Measurements from ENCODE around the gene SPTAN1.

SPTAN1 gene

DNA sequence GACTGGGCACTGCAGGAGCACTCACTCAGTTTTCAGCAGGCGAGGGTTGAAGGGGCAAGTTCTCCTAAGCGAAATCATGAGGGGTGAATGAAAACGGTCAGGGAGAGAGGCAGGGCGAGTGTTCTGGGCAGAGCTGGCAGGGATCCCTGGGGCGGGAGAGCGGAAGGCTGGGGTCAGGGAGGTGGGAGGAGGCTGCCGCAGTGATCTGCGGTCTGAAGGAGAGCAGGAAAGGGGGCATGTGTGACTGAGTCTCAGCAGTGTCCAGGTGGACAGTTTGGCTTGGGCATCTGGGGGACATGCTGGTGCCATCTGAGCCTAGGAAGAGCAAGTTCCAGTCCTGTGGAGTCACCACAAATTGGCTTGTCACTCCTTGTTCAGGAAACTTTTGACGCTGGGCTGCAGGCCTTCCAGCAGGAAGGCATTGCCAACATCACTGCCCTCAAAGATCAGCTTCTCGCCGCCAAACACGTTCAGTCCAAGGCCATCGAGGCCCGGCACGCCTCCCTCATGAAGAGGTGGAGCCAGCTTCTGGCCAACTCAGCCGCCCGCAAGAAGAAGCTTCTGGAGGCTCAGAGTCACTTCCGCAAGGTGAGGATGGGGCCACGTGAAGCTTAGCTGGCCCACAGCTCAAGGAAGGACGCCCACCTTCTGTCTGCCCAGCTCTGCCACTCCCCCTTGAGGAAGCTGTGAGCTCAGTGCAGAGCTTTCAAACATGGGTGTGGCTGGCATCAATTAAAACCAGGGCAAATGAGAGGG is 73.2 kb downstream of the SPTAN1 start:
- Mint-ChIP-seq H3K4me3 (no peak overlapping the region), H3K36me3 (ENCODE audit: low read depth) (peaks cover 57% of the 10 kb centered on the region), H3K27ac (no peak overlapping the region), H3K4me1 (peaks cover 10% of the 10 kb centered on the region), H3K9me3 (no peaks in the 10 kb centered on the region), H3K27me3 (ENCODE audit: low read depth, poor library complexity) (no peaks in the 10 kb centered on the region)
- TF ChIP-seq, protein P1, sequence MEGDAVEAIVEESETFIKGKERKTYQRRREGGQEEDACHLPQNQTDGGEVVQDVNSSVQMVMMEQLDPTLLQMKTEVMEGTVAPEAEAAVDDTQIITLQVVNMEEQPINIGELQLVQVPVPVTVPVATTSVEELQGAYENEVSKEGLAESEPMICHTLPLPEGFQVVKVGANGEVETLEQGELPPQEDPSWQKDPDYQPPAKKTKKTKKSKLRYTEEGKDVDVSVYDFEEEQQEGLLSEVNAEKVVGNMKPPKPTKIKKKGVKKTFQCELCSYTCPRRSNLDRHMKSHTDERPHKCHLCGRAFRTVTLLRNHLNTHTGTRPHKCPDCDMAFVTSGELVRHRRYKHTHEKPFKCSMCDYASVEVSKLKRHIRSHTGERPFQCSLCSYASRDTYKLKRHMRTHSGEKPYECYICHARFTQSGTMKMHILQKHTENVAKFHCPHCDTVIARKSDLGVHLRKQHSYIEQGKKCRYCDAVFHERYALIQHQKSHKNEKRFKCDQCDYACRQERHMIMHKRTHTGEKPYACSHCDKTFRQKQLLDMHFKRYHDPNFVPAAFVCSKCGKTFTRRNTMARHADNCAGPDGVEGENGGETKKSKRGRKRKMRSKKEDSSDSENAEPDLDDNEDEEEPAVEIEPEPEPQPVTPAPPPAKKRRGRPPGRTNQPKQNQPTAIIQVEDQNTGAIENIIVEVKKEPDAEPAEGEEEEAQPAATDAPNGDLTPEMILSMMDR (IDR thresholded peaks at IDR 0.05) = no peak
- no peak for DNase-seq

- DNase-seq = no peak
- TF ChIP-seq, protein P1 (IDR thresholded peaks at IDR 0.05) = no peak
- no peak overlapping the region for H3K4me3 Mint-ChIP-seq
- H3K9me3 Mint-ChIP-seq = no peaks in the 10 kb centered on the region
- H3K36me3 Mint-ChIP-seq (ENCODE audit: low read depth) = peaks cover 51% of the 10 kb centered on the region
- peak overlapping the region; percentile 59 for H3K27ac Mint-ChIP-seq
- peaks cover 10% of the 10 kb centered on the region for H3K4me1 Mint-ChIP-seq
- no peaks in the 10 kb centered on the region for H3K27me3 Mint-ChIP-seq (ENCODE audit: low read depth, poor library complexity)
Observed at GRCh38 chr9:128626181-128626580, 73.8 kb downstream of the SPTAN1 start.

- TF ChIP-seq, protein P1 (IDR thresholded peaks at IDR 0.05) = no peak
- H3K9me3 Mint-ChIP-seq = no peaks in the 10 kb centered on the region
- peaks cover 10% of the 10 kb centered on the region for H3K4me1 Mint-ChIP-seq
- no peak overlapping the region for H3K27ac Mint-ChIP-seq
- no peak overlapping the region for H3K4me3 Mint-ChIP-seq
- peaks cover 50% of the 10 kb centered on the region for H3K36me3 Mint-ChIP-seq (ENCODE audit: low read depth)
- no peaks in the 10 kb centered on the region for H3K27me3 Mint-ChIP-seq (ENCODE audit: low read depth, poor library complexity)
- no peak for DNase-seq
Observed at GRCh38 chr9:128627127-128627715, 74.8 kb downstream of the SPTAN1 start.

DNA sequence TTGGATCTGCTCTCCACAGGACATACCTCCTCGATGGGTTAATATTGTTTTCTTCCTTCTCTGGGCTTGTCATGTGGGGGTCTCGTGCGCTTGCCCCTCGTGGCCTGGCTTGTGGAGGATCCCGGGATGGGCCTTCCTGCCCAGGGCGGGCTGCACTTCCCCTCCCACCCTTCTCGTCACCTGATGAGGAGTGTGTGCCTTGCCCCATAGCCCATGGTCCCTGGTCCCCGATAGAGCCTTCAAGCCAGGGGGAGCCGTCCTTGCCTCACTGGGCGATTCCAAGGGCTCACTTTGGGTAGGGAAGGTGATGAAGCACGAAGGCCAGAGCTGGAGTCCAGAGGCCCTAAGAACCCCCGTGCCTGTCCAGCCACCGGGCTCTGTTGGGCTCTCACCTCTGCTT is 75.5 kb downstream of the SPTAN1 start:
- Mint-ChIP-seq H3K4me1 (peaks cover 10% of the 10 kb centered on the region), H3K4me3 (no peak overlapping the region), H3K27ac (no peak overlapping the region), H3K9me3 (no peaks in the 10 kb centered on the region), H3K36me3 (ENCODE audit: low read depth) (peaks cover 53% of the 10 kb centered on the region), H3K27me3 (ENCODE audit: low read depth, poor library complexity) (no peaks in the 10 kb centered on the region)
- TF ChIP-seq, protein P1 (IDR thresholded peaks at IDR 0.05) = no peak
- no peak for DNase-seq

DNA sequence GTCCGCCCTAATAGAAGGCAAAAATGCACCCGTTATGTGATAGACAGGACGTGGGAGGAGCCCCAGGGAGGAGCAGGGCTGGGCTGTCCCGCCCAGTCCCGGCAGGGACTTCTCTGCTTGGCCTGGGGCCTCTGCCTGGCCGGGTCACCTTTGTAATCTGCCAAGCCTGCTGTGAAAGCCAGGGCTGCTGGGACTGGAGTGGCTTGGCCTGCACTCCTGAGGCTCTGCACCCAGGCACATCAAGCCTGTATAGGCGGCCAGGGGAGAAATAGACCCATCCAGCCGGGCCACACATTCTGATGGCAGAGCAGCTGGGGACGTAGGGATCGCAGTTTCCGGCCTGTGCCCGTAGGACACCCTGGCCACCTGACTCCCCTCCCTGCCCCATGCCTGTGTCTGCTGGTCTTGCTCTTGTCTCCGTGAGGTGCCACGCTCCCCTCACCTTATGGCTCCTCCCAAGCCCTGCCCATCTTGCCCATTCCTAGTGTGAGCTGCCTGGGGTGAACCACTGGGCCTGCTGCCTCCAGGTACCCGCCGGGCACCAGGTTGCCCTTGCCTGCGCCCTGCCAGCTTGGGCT is 76.2 kb downstream of the SPTAN1 start:
- H3K4me3 Mint-ChIP-seq = no peak overlapping the region
- DNase-seq = no peak
- H3K27me3 Mint-ChIP-seq (ENCODE audit: low read depth, poor library complexity) = no peaks in the 10 kb centered on the region
- peaks cover 60% of the 10 kb centered on the region for H3K36me3 Mint-ChIP-seq (ENCODE audit: low read depth)
- H3K27ac Mint-ChIP-seq = peak overlapping the region; percentile 62
- H3K4me1 Mint-ChIP-seq = peaks cover 10% of the 10 kb centered on the region
- no peaks in the 10 kb centered on the region for H3K9me3 Mint-ChIP-seq
- TF ChIP-seq, protein P1 (IDR thresholded peaks at IDR 0.05) = no peak

Data from nephron progenitor cell (in vitro differentiated cells).